ENCODE measurements around the gene MINAR2.

Gene MINAR2

DNA sequence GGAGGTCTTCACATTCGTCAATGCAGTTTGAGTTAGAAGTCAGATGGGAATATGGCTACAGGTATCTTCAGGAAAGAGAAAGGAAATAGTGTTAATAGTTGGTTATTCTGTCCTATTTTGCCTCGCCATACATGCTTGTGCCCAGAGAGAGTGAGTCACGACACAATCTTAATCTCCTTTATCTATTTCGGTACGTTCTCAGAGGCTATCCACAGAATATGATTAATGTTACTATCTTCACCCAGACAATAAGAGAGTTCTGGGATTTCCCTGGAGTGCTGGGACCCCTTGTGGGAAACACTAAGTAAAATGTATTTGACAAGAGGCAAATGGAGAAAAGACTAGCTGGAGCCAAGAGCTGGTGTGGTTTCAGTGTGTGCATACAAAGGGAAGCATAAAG, 25.5 kb downstream of the MINAR2 start:
- DNase-seq, result no peak

DNA sequence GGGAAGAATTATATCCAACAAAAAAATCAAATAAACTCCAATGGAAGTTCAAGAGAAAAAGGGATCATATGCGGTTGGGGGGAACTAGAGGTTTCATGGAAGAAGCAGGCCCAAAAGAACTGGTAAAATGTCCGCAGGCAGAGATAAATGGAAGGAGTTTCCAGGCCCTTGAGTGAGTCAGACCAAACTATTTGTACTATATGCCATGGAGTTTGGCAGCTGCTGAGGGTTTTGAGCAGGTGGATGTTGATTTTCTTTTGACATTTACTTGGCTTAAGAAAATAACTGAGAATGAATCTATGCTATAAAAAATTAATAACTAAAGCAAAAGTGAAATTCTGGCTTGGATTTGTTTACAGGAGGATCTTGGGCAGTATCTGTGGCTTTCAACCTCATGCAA, 33.7 kb downstream of the MINAR2 start:
- DNase-seq, result no peak

DNA sequence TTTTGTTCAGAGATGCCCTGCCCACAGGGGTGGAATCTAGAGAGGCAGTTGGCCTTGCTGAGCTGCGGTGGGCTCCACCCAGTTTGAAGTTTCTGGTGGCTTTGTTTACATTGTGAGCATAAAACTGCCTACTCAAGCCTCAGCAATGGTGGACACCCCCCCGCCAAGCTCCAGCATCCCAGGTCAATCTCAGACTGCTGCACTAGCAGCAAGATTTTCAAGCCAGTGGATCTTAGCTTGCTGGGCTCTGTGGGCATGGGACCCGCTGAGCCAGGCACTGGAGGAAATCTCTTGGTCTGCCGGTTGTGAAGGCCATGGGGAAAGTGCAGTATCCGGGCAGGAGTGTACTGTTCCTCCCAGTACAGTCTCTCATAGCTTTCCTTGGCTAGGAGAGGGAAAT, 55.5 kb downstream of the MINAR2 start:
- no peak for DNase-seq

DNA sequence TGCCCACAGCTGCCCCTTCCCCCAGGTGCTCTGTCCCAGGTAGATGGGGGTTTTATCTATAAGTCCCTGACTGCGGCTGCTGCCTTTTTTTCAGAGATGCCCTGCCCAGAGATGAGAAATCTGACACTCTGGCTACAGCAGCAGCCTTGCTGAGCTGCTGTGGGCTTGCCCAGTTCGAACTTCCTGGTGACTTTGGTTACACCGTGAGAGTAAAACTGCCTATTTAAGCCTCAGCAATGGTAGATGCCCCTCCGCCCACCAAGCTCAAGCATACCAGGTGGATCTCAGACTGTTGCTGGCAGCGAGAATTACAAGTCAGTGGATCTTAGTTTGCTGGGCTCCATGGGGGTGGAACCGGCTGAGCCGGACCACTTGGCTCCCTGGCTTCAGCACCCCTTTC, 56.8 kb downstream of the MINAR2 start:
- no peak for DNase-seq

DNA sequence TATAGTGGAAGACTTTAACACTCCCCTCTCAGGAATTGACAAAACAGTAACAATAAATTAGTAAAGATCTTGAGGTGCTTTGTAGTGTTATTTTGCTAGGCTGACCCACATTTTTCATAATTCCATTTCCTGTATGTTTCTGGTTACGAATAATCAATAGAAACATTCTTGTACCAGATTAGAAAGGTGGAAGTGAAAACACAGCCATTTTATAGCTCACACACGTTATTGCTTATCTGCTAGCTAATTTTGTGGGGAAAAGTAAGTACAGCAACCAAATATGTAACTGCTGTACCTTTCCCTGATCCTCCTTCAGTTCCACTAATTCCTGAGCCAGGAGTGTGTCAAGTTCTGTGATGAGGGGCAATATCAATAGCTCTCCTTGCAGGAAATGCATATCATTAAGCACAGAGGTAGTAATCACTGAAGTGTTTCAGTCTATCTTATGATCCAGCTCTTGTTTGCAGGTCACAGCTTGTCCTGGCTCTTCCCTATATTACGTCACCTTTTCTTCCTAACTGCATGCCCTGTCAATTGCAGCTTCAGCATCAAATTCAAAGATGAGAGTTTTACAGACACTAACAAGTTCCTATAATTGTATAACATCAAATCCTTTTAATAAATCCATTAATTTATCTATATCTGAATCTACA, 59.4 kb downstream of the MINAR2 start:
- DNase-seq, result no peak
